ENCODE data around the gene TMEM95. TPM values are rescaled to one million over a fixed set of nuclear protein-coding genes. Genes with fewer than 3 reads are reported as not detected.
A peak's percentile ranks its signal among the peaks of the same experiment; 100 is the strongest.

TMEM95 gene
- total RNA-seq, 1 donor from 2014 or later: not detected

GRCh38 chr17:7393613-7394451 is 38.9 kb downstream of the TMEM95 start:
- Histone ChIP-seq H3K4me3 (peak overlapping the region; percentile 78 to 85), H3K27ac (peak overlapping the region; percentile 87 to 91), H3K4me1 (peaks cover 5 to 14% of the 10 kb centered on the region in 2 donors), H3K36me3 (peaks cover 13 to 32% of the 10 kb centered on the region in 2 donors), H3K27me3 (no peaks in the 10 kb centered on the region), H3K9me3 (no peaks in the 10 kb centered on the region)
- DNase-seq (ENCODE audit: low spot score in 2 of 2): no peak
- intact Hi-C loops (cut with DNase I): loop anchor here (1.0 to 2.0 kb wide), 2 partner anchors 10 to 65 kb away; partner anchors contain the start of genes NEURL4 and TMEM256
- TF ChIP-seq CTCF (IDR thresholded peaks at IDR 0.05): no peak

GRCh38 chr17:7394452-7395191 is 39.7 kb downstream of the TMEM95 start, which contains the start of gene PLSCR3:
Gene PLSCR3 (minus strand): TSS chr17:7394525. CDS start chr17:7394110, 415 bp downstream.
- peak; percentile 23 to 33 (median 25) for TF ChIP-seq CTCF (IDR thresholded peaks at IDR 0.05)
- H3K27ac ChIP-seq: peak within 1 kb of the TSS; percentile 87 to 91
- no peaks in the 10 kb centered on the region for H3K27me3 ChIP-seq
- H3K9me3 ChIP-seq: no peaks in the 10 kb centered on the region
- peak; percentile 56 to 90 for DNase-seq (ENCODE audit: low spot score in 2 of 2)
- peaks cover 5 to 14% of the 10 kb centered on the region in 2 donors for H3K4me1 ChIP-seq
- peak within 1 kb of the TSS; percentile 78 to 85 for H3K4me3 ChIP-seq
- H3K36me3 ChIP-seq: peaks cover 8 to 24% of the 10 kb centered on the region in 2 donors
- intact Hi-C loops (cut with DNase I): loop anchor here (1.0 to 2.0 kb wide), 2 partner anchors 10 to 66 kb away; partner anchors contain the start of genes NEURL4 and TMEM256

- intact Hi-C loops (cut with DNase I): no loop called here
- Histone ChIP-seq H3K27ac (no peak overlapping the region), H3K9me3 (no peaks in the 10 kb centered on the region), H3K36me3 (peaks cover 2 to 12% of the 10 kb centered on the region in 2 donors), H3K27me3 (no peaks in the 10 kb centered on the region), H3K4me1 (peaks cover 5 to 14% of the 10 kb centered on the region in 2 donors), H3K4me3 (no peak overlapping the region)
- no peak for DNase-seq (ENCODE audit: low spot score in 2 of 2)
- no peak for TF ChIP-seq CTCF (IDR thresholded peaks at IDR 0.05)
Measured at GRCh38 chr17:7396147-7396546, 41.2 kb downstream of the TMEM95 start.

- no peaks in the 10 kb centered on the region for H3K36me3 ChIP-seq
- H3K4me1 ChIP-seq: peaks cover under 1 to 25% of the 10 kb centered on the region in 2 donors
- intact Hi-C loops (cut with DNase I): no loop called here
- TF ChIP-seq CTCF (IDR thresholded peaks at IDR 0.05): no peak
- H3K4me3 ChIP-seq: no peak overlapping the region
- H3K9me3 ChIP-seq: no peaks in the 10 kb centered on the region
- H3K27ac ChIP-seq: no peak overlapping the region
- H3K27me3 ChIP-seq: no peaks in the 10 kb centered on the region
- DNase-seq (ENCODE audit: low spot score in 2 of 2): no peak
Measured at GRCh38 chr17:7398612-7399011, 43.7 kb downstream of the TMEM95 start.

- DNase-seq (ENCODE audit: low spot score in 2 of 2): peak in 1 of 2 donors; percentile 86
- Histone ChIP-seq H3K27ac (peak overlapping the region; percentile 87 to 92), H3K36me3 (no peaks in the 10 kb centered on the region), H3K4me3 (peak overlapping the region; percentile 69 to 85), H3K9me3 (no peaks in the 10 kb centered on the region), H3K4me1 (peaks cover 0 to 22% of the 10 kb centered on the region in 2 donors), H3K27me3 (no peaks in the 10 kb centered on the region)
- no peak for TF ChIP-seq CTCF (IDR thresholded peaks at IDR 0.05)
- intact Hi-C loops (cut with DNase I): loop anchor here (1.0 to 10.0 kb wide), 2 partner anchors 73 to 282 kb away; partner anchors contain the start of genes TP53 and WRAP53
Measured at GRCh38 chr17:7403043-7403726, 48.2 kb downstream of the TMEM95 start.
